Measurements from ENCODE around the gene GRIA1.

Gene GRIA1

GRCh38 chr5:153460421-153460820, 30.0 kb upstream of the GRIA1 start:
- TF ChIP-seq, protein P1, sequence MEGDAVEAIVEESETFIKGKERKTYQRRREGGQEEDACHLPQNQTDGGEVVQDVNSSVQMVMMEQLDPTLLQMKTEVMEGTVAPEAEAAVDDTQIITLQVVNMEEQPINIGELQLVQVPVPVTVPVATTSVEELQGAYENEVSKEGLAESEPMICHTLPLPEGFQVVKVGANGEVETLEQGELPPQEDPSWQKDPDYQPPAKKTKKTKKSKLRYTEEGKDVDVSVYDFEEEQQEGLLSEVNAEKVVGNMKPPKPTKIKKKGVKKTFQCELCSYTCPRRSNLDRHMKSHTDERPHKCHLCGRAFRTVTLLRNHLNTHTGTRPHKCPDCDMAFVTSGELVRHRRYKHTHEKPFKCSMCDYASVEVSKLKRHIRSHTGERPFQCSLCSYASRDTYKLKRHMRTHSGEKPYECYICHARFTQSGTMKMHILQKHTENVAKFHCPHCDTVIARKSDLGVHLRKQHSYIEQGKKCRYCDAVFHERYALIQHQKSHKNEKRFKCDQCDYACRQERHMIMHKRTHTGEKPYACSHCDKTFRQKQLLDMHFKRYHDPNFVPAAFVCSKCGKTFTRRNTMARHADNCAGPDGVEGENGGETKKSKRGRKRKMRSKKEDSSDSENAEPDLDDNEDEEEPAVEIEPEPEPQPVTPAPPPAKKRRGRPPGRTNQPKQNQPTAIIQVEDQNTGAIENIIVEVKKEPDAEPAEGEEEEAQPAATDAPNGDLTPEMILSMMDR (IDR thresholded peaks at IDR 0.05): no peak

DNA sequence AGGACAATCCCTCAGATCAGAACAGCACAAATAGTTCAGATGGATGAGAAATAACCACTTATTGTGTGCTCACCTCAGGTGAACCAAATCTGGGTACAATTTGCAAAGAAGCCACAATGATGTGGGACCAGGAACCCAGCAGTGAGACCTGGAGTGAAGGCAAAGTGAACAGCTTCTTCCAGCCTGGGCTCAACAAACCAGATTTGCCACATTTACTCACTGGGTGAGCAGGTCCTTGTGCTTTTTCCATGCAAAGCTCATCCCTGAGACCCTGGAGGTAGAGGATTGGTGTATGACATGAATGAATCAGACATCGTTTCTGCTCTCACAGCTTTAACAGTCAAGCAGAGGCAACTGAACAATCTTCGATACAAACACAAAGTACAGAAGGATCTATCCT, 29.1 kb upstream of the GRIA1 start:
- TF ChIP-seq, protein P1 (IDR thresholded peaks at IDR 0.05): no peak

DNA sequence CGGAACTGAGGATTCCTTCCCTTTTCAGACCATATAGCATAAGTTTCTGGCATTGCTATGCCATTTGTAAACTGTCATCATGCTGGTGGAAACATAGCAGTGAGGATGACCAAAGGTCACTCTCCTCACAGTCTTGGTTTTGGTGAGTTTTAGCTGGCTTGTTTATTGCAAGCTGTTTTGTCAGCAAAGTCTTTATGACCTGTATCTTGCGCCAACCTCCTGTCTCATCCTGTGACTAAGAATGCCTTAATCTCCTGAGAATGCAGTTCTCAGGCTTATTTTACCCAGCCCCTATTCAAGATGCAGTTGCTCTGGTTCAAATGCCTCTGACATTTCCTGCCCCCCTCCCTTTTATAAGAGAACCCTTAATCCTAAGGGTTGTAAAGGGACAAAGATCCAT, 26.7 kb upstream of the GRIA1 start:
- TF ChIP-seq, protein P1 (IDR thresholded peaks at IDR 0.05): no peak

DNA sequence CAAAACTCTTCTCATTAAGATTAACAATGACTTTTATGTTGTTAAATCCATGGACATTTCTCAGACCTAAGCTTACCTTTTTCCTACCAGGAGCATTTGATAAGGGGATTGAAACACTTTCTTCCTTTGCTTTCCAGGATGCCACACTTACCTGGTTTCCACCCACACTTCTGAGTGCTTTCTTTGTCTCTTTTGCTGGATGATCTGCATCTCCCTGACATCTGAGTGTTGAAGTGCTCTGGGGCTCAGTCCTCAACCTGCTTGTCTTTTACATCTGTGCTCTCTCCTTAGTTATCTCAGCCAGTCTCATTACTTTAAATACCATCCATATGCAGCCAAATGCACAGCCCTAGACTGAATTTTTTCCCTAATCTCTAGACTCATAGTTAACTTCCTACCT, 22.9 kb upstream of the GRIA1 start:
- TF ChIP-seq, protein P1 (IDR thresholded peaks at IDR 0.05): no peak

DNA sequence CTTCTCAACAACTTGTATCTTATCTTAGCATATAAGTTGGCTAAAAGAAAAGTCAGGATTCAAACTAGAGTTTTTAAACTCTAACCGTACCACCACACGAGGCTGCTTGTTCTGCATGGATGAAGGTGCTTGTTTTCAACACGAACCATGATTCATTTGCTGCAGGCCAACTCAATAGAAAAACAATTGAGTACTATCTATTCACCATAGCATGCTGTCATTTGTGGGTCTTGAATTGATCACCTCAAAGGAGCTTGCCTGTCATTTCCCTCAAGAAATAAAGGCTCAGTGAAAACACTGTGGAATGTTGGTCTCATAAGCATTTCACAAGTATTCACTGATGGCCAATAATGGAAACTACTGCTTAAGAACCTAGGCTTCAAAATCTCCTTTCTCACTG, 21.0 kb upstream of the GRIA1 start:
- TF ChIP-seq, protein P1 (IDR thresholded peaks at IDR 0.05): no peak

DNA sequence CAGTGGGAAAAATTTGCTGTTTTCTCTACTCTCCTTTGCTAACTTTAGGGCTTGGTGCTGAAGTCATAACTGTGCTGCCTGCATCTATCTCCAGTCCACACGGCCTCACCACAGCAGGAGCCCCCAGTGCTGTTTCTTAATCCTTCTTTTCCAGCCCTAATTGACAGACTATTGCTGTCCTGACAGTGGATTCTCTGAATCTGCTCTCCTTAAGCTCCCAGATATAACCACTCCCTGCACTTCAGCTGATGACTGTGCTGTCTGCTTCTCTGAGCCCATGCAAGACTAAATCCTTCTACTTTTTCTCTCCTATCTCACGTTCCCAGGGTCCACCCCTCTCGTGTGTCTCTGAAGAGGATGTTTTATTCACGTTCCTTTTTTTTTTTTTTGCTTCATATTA, 19.7 kb upstream of the GRIA1 start:
- TF ChIP-seq, protein P1 (IDR thresholded peaks at IDR 0.05): no peak

- TF ChIP-seq, protein P1 (IDR thresholded peaks at IDR 0.05): no peak
Measured at GRCh38 chr5:153476767-153477166, 13.7 kb upstream of the GRIA1 start.

DNA sequence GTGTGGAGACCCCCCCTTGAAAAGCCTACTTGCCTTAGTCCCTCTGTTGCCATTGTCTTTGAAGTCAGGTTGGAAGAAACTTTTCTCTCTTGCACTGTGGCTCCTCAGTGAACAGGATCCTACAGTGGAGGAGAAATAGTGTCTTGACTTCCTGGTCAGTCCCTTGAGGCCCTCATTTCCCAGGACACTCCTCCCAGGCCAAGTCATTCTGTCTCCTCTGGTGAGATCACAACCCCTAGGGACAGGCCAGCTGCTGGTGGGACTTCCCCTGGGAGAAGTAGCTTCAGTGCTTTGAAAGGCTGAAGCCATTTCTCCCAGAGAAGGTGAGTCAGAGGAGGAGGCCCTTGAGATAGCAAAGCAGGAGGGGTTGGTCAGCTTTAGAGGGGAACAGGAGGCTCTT, 10.1 kb upstream of the GRIA1 start:
- TF ChIP-seq, protein P1 (IDR thresholded peaks at IDR 0.05): no peak

Data from LNCAP (cell line).